Subcutaneous adipose tissue (tissue), 4 donors: ENCODE measurements around the gene ANO2. TPM values are rescaled to one million over a fixed set of nuclear protein-coding genes. Genes with fewer than 3 reads are reported as not detected.

Source experiments
- total RNA-seq, 4 donors: library from RNA; depleted of rRNA; stranded (reverse); fragments of >200 nt; gene quantifications; one replicate each; pipeline ENCODE4 v1.1.0, GENCODE V29; 2016
- TF ChIP-seq, protein P1 (sequence below): fragments of 450-650 bp; IDR thresholded peaks from one replicate; pipeline ENCODE4 v1.5.1; 2016; ENCODE audit warnings: low read depth, mild to moderate bottlenecking, control low read depth, antibody characterized with exemption, moderate library complexity

ANO2 gene
- total RNA-seq, 4 donors from 2014 or later, result 9.3 to 69.3 (median 21.8) TPM

- TF ChIP-seq, protein P1, sequence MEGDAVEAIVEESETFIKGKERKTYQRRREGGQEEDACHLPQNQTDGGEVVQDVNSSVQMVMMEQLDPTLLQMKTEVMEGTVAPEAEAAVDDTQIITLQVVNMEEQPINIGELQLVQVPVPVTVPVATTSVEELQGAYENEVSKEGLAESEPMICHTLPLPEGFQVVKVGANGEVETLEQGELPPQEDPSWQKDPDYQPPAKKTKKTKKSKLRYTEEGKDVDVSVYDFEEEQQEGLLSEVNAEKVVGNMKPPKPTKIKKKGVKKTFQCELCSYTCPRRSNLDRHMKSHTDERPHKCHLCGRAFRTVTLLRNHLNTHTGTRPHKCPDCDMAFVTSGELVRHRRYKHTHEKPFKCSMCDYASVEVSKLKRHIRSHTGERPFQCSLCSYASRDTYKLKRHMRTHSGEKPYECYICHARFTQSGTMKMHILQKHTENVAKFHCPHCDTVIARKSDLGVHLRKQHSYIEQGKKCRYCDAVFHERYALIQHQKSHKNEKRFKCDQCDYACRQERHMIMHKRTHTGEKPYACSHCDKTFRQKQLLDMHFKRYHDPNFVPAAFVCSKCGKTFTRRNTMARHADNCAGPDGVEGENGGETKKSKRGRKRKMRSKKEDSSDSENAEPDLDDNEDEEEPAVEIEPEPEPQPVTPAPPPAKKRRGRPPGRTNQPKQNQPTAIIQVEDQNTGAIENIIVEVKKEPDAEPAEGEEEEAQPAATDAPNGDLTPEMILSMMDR, result no peak
Measured at GRCh38 chr12:5756338-5756842, 188.7 kb downstream of the ANO2 start.

- TF ChIP-seq, protein P1, result no peak
Measured at GRCh38 chr12:5748027-5748426, 197.0 kb downstream of the ANO2 start.

DNA sequence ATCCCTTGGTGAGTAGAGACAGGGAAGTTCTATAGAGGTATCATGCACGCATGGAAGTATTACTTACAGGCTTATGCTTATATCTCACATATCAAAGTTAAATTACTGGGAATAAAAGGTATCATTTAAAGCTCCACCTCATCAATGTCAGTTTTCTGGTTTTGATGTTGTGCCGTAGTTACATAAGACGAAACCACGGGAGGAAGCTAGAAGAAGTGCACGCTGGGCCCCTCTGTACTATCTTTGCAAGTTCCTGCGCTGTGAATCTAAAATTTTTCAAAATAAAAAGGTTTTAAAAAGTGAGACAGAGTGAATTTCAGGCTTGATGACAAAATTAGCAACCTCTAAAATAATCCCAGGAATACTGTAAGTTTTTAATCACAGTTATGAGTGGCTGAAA is 198.1 kb downstream of the ANO2 start:
- TF ChIP-seq, protein P1, result no peak

GRCh38 chr12:5746036-5746908 is 198.8 kb downstream of the ANO2 start:
- TF ChIP-seq, protein P1, result no peak

GRCh38 chr12:5745251-5745888 is 199.7 kb downstream of the ANO2 start:
- TF ChIP-seq, protein P1, result no peak

GRCh38 chr12:5742258-5742657 is 202.8 kb downstream of the ANO2 start:
- TF ChIP-seq, protein P1, result no peak

- TF ChIP-seq, protein P1, result no peak
Measured at GRCh38 chr12:5739917-5740316, 205.1 kb downstream of the ANO2 start.
